ENCODE data around the gene TEX55.
"Not testable (repeated sequence)": the region's sequence is repeated elsewhere in the genome, so short reads cannot be mapped to it uniquely, and the experiment has no call there.

Gene TEX55

DNA sequence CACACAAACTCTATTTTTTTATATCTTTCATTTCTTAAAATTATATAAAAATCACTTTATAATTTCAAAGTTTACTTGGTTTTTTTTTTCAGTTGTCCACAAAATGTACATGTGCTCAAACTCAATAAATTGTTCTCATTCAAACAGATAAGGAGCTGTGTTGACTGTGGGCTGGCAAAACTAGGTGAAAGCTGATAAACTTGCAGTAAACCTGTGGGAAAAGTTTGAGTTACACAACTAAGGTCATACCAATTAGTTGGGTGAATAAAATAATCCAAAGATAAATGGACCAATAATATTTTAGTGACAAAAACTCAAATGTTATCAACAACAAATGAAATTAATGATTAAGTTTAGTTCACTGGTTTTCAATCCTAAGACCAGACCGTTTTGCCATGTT is 14.8 kb downstream of the TEX55 start:
- TF ChIP-seq, protein P1, sequence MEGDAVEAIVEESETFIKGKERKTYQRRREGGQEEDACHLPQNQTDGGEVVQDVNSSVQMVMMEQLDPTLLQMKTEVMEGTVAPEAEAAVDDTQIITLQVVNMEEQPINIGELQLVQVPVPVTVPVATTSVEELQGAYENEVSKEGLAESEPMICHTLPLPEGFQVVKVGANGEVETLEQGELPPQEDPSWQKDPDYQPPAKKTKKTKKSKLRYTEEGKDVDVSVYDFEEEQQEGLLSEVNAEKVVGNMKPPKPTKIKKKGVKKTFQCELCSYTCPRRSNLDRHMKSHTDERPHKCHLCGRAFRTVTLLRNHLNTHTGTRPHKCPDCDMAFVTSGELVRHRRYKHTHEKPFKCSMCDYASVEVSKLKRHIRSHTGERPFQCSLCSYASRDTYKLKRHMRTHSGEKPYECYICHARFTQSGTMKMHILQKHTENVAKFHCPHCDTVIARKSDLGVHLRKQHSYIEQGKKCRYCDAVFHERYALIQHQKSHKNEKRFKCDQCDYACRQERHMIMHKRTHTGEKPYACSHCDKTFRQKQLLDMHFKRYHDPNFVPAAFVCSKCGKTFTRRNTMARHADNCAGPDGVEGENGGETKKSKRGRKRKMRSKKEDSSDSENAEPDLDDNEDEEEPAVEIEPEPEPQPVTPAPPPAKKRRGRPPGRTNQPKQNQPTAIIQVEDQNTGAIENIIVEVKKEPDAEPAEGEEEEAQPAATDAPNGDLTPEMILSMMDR (IDR thresholded peaks at IDR 0.05; ENCODE audit: borderline replicate concordance, insufficient read depth, low read depth, low read length): no peak

DNA sequence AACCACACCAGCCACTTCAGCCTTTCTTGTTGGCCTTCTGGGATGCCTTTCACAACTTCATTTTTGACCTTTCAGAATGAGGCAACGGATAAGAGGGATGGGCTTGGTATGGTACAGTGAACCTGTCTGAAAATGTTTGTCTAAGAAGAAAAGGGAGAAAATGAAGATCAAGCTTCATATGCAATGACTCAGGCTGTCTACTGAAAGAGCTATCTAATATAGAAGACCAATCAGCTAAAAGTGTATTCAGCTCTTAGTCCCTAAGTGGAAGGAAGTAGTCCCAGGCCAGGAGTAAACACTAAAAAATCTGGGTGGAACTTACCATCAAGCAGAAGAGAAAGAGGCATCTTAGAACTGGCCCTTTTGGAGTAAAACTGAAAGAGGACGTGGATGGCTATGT is 15.3 kb downstream of the TEX55 start:
- TF ChIP-seq, protein P1 (IDR thresholded peaks at IDR 0.05; ENCODE audit: borderline replicate concordance, insufficient read depth, low read depth, low read length): no peak
- no peak overlapping the region for H3K4me3 ChIP-seq (ENCODE audit: low read depth, low read length)

More for the DNA sequence above, 14.8 kb downstream of the TEX55 start:
- no peak overlapping the region for H3K4me3 ChIP-seq (ENCODE audit: low read depth, low read length)

DNA sequence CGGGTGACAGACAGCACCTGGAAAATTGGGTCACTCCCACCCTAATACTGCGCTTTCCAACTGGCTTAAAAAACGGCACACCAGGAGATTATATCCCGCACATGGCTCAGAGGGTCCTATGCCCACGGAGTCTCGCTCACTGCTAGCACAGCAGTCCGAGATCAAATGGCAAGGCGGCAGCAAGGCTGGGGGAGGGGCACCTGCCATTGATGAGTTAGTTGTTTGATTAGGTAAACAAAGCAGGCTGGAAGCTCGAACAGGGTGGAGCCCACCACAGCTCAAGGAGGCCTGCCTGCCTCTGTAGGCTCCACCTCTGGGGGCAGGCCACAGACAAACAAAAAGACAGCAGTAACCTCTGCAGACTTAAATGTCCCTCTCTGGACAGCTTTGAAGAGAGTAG is 18.8 kb downstream of the TEX55 start:
- H3K4me3 ChIP-seq (ENCODE audit: low read depth, low read length): not testable (repeated sequence)

DNA sequence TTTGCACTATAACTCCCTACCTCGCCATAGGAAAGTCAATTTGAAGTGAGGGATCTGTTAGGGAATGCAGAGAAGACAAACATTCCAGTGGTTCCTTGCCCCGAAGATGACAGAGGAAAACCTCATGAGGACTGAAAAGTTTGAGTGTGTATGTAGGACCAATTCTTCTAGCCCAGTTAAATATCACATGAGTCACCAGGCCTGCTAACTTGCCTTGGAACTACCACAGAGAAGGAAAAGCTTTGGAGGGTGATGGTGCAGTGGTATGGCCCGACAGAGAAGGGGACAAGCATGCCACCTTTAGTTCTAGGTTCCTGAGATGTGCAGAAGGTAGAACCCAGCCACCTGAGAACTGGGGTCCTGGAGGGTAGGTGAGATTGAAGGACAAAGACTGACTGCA is 24.9 kb downstream of the TEX55 start:
- TF ChIP-seq, protein P1 (IDR thresholded peaks at IDR 0.05; ENCODE audit: borderline replicate concordance, insufficient read depth, low read depth, low read length): no peak
- no peak overlapping the region for H3K4me3 ChIP-seq (ENCODE audit: low read depth, low read length)

DNA sequence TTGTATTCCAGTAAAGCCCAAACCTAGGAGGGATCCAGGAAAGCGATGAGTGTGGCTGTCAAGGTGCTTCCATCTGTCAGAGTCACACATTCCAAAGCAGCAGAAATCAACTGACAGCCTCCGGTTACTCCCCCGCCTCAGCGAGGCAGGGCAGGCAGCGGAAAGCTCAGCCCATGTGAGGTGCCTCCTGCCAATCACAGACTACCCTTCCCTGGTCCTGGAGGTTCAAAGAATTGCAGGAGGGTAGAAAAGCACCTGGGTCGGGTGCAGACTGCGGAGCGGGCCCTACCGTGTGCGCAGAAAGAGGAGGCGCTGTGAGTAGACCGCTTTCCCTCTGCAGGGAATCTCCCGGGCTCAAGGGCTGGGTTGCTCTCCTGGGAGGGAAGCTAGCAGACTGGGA is 27.4 kb downstream of the TEX55 start, which contains the start of gene UPK1B:
UPK1B (plus strand) TSS at position 274 of the 400 bp plus-strand sequence. CDS start 13,144 bp downstream, outside the sequence.
- TF ChIP-seq, protein P1 (IDR thresholded peaks at IDR 0.05; ENCODE audit: borderline replicate concordance, insufficient read depth, low read depth, low read length): no peak
- no peak within 1 kb of the TSS for H3K4me3 ChIP-seq (ENCODE audit: low read depth, low read length)

DNA sequence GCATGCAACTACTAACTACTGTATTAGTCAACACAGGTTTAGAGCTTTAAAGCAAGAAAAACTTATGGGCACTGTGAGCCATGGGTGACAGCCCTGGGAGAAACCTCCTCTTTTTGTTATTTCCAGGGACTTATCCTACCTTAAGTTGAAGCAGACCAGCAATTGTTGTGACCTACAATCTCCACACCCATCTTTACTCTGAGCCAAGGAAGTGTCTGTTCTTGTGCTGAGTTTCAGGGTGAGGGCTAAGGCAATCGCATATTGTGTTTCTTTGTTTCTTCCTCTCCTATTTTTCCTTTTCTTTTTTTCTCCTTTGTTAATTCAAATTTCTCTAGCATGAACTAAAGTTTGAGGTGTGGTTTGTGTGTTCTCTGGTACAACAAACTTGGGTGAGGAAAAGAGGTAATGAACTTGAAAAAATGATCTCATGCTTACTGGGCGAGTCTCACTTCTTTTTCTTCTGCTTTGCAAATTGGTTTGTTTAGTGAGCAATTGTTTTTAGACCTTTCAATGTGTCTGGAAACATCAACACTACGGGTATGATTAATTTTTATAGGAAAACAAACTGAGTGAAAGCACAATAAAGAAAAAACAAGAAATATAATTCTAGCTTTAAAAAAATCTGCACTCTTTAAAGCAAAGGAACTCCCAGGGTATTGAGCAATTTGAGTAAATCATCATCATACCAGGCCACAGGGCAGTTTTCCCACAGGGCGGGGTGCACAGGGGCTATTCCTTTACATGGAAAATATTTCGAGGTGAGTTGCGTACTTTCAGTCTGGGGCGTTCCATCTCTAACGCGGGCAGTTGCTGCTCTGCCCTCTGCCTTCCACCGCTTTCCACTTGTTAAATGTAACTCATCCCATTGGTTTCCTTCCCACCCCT is 30.1 kb downstream of the TEX55 start:
- H3K4me3 ChIP-seq (ENCODE audit: low read depth, low read length): no peak overlapping the region
- TF ChIP-seq, protein P1 (IDR thresholded peaks at IDR 0.05; ENCODE audit: borderline replicate concordance, insufficient read depth, low read depth, low read length): no peak

DNA sequence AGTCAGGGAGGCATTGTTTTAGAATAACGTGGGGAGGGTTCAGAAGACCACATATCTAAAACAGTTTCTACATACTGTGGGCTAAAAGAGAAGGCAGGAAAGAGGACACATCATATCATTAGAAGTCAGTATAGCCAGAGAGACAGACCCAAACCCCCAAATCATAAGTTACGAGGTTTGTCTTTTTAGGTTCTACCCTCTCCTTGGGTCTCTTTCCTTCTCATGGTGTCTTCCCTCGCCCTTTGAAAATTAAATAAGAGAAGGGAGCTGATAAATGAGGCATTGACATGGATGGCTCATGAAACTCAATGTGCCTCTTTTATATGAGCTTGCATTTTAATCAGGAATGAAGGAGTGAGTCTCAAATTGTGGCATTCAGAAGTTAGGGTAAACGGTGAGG is 30.8 kb downstream of the TEX55 start:
- no peak overlapping the region for H3K4me3 ChIP-seq (ENCODE audit: low read depth, low read length)
- TF ChIP-seq, protein P1 (IDR thresholded peaks at IDR 0.05; ENCODE audit: borderline replicate concordance, insufficient read depth, low read depth, low read length): no peak
